PFSK-1 (cell line): Measurements from ENCODE around the gene CABLES2.

ENCODE experiments used
- POLR2AphosphoS5 ChIP-seq: IDR thresholded peaks from 2 replicates; pipeline ENCODE4 v1.6.1; 2012; ENCODE audit warnings: low read depth, mild to moderate bottlenecking, control low read depth, low read length, moderate library complexity
- SIN3A ChIP-seq: IDR thresholded peaks from 2 replicates; pipeline ENCODE4 v1.6.1; 2012; ENCODE audit warnings: mild to moderate bottlenecking, low read length, moderate library complexity, borderline replicate concordance; ENCODE audit not compliant: insufficient read depth
- TAF1 ChIP-seq: IDR thresholded peaks from 2 replicates; pipeline ENCODE4 v1.6.1; 2012; ENCODE audit warnings: low read length, control low read depth, borderline replicate concordance; ENCODE audit not compliant: insufficient read depth
- TF ChIP-seq, protein P1 (sequence below), 2 experiments: IDR thresholded peaks; 2 replicates each; pipeline versions ENCODE4 v1.6.1 to v1.8.0; 2011 to 2012; ENCODE audit warnings: low read depth in 2 of 2, low read length in 2 of 2, control low read depth in 1 of 2, inconsistent platforms in 1 of 2, mild to moderate bottlenecking in 1 of 2, moderate library complexity in 1 of 2; ENCODE audit not compliant: insufficient read depth in 1 of 2

DNA sequence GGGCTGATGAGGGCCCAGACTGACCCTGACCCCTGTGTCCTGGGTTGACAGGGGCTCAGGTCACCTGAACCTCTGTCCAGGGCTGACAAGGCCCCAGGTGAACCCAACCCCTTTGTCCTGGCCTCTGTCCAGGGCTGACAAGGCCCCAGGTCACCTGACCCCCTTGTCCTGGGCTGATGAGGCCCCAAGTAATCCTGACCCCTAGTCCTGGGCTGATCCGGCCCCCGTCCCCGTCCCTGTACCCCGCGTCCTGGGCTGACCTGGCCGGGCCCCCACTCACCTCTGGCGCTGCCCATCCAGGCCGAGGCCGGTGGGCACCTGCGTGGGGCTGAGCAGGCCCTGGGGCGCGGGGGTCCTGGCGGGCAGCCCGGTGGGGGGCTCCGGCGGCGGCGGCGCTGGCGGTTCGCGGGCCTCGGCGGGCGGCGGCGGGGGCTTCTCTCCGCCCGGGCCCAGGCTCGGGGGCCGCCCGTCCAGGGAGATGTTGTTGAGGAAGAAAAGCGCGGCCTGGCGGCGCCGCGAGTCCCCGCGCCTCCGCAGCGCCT, 379 bp downstream of the CABLES2 start:
- TF ChIP-seq, protein P1, sequence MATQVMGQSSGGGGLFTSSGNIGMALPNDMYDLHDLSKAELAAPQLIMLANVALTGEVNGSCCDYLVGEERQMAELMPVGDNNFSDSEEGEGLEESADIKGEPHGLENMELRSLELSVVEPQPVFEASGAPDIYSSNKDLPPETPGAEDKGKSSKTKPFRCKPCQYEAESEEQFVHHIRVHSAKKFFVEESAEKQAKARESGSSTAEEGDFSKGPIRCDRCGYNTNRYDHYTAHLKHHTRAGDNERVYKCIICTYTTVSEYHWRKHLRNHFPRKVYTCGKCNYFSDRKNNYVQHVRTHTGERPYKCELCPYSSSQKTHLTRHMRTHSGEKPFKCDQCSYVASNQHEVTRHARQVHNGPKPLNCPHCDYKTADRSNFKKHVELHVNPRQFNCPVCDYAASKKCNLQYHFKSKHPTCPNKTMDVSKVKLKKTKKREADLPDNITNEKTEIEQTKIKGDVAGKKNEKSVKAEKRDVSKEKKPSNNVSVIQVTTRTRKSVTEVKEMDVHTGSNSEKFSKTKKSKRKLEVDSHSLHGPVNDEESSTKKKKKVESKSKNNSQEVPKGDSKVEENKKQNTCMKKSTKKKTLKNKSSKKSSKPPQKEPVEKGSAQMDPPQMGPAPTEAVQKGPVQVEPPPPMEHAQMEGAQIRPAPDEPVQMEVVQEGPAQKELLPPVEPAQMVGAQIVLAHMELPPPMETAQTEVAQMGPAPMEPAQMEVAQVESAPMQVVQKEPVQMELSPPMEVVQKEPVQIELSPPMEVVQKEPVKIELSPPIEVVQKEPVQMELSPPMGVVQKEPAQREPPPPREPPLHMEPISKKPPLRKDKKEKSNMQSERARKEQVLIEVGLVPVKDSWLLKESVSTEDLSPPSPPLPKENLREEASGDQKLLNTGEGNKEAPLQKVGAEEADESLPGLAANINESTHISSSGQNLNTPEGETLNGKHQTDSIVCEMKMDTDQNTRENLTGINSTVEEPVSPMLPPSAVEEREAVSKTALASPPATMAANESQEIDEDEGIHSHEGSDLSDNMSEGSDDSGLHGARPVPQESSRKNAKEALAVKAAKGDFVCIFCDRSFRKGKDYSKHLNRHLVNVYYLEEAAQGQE (IDR thresholded peaks at IDR 0.05; ENCODE audit: insufficient read depth in 1 of 2, low read depth in 2 of 2, low read length in 2 of 2): 0 out of 4 replicates have a peak, but pooled peaks of 1 of the 2 experiments have one; percentile 17
- TF ChIP-seq POLR2AphosphoS5 (no peak), TAF1 (no peak), SIN3A (no peak)
